GM21576 (cell line): Measurements from ENCODE around the gene STRADA.
A peak's percentile ranks its signal among the peaks of the same experiment; 100 is the strongest.
"Not testable (repeated sequence)": the region's sequence is repeated elsewhere in the genome, so short reads cannot be mapped to it uniquely, and the experiment has no call there.

Experiments used
- ATAC-seq: cut with Tn5 transposase; IDR thresholded peaks from one replicate; pipeline ENCODE4 v1.9.1; 2021; ENCODE audit warnings: mild to moderate bottlenecking, moderate library complexity; ENCODE audit not compliant: unreplicated experiment

The STRADA gene

GRCh38 chr17:63758428-63758827 is 16.8 kb upstream of the STRADA start:
- no peak for ATAC-seq

GRCh38 chr17:63754046-63754445 is 12.4 kb upstream of the STRADA start:
- ATAC-seq, result no peak

GRCh38 chr17:63753215-63753614 is 11.6 kb upstream of the STRADA start:
- no peak for ATAC-seq

DNA sequence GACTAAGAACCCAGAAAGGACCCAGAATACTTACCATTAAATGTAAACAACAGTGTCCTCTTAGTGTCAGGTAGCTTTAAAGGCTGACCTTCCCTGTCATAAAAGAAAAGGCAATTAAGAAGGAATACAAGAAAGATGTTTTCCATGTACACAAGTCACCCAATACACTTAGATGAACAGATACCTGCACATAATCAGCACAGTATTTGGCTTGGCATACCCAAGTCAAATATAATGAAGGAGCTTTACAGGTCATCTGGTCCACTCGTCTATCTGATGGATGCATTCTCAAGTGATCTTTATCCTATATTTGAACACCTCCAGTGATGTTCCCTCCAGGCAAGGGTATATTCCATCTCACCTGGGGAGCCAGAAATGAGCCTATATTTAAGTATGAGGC is 11.1 kb upstream of the STRADA start:
- ATAC-seq, result no peak

DNA sequence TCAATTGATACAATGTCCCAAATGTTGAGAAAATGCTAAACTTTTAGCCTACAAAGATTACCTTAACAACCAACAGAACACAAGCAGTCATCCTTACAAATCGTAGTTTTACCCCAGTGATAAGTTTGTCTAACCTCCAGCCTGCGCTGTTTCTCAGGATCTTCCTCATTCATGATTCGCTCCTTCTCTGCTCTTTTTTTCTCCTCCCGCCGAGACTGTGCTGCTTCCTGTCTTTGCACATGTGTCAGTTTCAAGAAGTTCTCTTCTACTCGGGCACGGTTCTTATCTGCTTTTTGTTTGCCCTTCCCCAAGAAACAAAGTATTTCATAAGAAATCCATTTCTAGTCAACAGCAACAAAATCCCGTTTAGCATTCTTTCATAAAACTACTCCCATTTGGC is 10.2 kb upstream of the STRADA start:
- ATAC-seq, result no peak

GRCh38 chr17:63741143-63741407 is 524 bp downstream of the STRADA start:
- peak; percentile 13 for ATAC-seq

GRCh38 chr17:63740464-63741142 is 996 bp downstream of the STRADA start:
- no peak for ATAC-seq

- ATAC-seq, result no peak
Measured at GRCh38 chr17:63735691-63736090, 5.9 kb downstream of the STRADA start.

GRCh38 chr17:63722403-63722802 is 19.2 kb downstream of the STRADA start:
- ATAC-seq, result no peak

GRCh38 chr17:63720194-63720593 is 21.4 kb downstream of the STRADA start:
- not testable (repeated sequence) for ATAC-seq

GRCh38 chr17:63718988-63719387 is 22.6 kb downstream of the STRADA start:
- ATAC-seq, result no peak

DNA sequence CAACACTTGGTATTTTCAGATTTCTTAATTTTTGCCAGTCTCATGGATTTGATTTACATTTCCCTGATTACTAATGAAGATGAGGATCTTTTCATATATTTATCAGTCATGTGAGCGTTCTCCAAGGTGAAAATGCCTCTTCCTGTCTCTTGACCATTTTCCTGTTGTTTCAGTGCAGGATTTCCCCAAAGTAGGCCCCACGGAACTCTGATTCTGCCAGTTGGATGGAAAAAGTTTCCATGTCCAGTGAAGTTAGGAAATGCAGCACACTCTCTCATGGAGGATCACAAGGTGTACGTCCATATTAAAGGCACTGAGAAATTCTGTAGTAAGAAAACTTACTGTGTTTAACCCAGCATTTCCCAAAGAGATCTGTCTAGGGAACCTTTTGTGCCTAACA is 25.2 kb downstream of the STRADA start:
- no peak for ATAC-seq

DNA sequence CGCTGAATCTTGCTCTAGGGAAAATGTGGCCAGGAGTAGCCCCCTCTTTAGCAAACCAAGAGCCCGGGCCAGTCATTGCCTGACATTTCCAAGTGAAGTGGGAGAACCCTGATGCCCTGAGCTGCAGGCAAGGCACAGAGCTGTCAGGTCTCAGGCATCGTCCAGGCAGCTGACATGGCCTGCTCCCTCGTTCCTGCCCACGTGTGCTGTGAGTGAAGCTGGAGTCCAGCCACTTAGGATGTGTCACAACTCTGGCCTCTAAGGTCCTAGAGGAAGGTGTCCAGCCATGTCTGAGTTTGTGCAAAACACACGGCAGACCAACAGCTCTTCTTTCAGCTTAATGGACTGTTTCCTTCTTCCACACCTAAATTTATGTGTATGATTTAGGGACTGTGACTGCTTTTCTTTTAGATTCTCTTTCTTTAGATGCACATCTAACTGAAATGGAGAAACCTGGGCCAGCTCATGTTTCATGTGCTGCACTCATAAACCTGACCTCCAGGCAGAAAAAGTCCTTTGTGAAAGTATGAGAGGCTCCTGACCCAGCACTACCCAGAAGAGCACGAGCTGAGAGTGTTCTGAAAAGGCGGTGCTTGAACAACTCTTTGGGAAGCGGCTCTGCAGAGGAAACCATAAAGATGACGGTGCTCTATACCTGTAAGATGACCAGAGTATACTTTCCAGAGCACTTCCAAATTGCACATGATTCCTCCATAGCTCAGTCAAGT is 26.9 kb downstream of the STRADA start:
- ATAC-seq, result no peak

DNA sequence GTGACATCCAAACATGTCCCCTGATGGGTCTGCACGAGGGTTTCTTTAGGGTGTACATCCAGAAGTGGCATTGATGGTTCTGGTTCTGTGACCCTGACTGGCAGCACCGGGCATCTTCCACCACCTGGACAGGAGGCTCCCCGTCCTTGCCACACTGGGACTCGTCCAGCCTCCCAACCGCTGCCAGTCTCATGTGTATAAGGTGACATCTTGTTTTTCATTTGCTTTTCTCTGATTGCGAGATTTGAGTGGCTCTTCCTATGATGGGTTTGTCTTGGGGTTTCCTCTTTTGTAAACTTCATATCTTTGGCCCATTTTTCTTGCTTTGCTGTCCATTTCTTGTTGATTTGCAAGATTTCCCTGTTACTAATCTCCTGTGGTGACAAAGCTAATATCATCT is 32.5 kb downstream of the STRADA start:
- no peak for ATAC-seq

DNA sequence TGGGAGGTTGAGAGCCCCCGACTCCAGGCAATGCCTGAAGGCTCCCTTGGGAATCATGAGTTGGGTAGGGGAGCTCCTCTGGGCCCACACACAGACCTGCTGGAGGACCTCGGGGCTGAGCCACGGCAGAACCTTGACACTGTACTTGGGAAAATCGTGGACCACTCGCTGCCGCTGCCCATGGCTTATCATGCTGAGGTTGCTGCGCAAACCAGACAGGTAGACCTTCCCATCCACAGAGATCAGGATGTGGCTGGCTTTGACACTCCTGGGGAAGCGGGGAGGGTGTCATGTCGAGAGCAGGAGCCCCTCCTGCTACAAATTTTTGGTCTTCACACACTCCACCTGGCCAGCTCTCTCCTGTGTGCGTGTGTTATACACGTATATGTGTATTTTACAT is 34.4 kb downstream of the STRADA start:
- no peak for ATAC-seq

DNA sequence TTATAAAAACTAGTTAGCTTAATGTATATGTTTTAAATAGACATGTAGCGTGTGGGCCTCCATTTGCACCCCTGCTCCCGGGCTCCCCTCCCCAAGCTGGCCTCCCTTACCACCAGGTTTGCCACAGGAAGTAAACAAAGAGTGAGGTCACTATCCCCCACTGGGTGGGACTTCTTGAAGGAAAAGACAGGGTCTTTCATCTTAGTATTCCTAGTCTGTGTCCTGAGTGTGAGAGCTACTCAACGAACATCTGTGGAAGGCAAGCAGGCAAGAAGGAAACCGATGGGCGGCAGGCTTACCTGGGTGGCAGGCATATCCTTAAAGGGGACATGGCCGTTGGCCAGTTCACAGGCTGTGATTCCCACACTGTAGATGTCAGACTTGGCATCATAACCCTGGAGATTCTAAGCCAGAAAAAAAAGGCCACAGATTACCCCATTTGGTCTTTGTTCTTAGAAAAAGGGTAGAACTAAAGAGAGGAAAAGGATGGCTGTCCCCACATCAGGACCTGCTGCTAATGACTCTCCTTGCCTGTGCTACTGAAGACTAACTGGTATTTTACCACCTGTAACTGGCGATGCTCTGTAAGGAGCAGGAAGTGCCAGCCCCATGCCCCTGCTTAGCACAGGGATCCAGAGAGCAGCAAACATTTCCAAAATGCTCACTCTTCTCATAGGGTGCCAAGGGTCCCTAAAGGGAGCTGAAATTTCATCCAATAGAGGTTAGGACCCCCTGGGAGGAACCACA is 35.1 kb downstream of the STRADA start:
- ATAC-seq, result no peak

DNA sequence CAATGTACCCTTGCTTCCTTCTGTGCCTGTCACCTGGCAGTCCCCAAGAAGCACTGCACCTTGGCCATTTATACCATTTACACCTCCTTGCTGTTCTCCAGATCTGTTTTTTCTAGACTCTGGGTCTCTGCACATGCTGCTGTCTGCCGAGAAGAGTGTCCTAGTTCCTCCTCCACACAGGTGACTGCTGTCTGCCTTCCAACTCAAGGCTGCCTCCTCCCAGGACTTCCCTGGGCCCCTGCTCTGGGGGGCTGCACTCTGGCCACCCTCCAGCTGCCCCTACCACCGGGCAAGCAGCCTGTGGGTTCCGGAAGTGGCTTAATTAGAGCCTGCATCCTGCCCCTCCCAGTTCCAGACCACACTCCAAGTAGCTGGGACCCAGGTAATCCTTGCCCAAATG is 35.9 kb downstream of the STRADA start:
- ATAC-seq, result no peak

- ATAC-seq, result no peak
Measured at GRCh38 chr17:63704836-63705235, 36.8 kb downstream of the STRADA start.

GRCh38 chr17:63704259-63704576 is 37.4 kb downstream of the STRADA start:
- no peak for ATAC-seq

- no peak for ATAC-seq
Measured at GRCh38 chr17:63703556-63704258, 37.9 kb downstream of the STRADA start.

GRCh38 chr17:63703029-63703428 is 38.6 kb downstream of the STRADA start:
- no peak for ATAC-seq

DNA sequence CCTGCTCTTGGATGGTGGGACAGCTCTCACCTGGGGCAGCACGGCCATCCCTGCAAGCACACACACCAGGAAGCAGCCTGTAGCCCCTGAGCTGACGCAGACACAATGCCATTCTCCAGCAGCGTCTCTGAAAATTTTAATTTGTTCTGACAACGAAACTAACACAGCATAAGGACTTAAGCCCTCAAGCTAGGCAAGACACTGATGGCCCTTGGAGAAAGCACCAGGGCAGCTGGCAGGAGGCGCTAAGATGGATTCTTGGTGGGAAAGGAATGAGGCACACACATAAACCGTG is 38.9 kb downstream of the STRADA start:
- no peak for ATAC-seq
